H1 (cell line): ENCODE measurements around the gene HOXB8. TPM values are rescaled to one million over a fixed set of nuclear protein-coding genes. Genes with fewer than 3 reads are reported as not detected.

Source experiments
- CTCF ChIA-PET: fragments of 300-600 bp; sonication (Branson Sonifier 250); formaldehyde crosslinking; loops from one replicate; lab custom pipeline; 2021; ENCODE audit not compliant: partially characterized antibody; lab: Charles Lee
- POLR2A ChIA-PET: fragments of 300-600 bp; sonication (Branson Sonifier 250); formaldehyde crosslinking; loops from one replicate; lab custom pipeline; 2021; ENCODE audit warnings: inconsistent platforms; ENCODE audit not compliant: partially characterized antibody; lab: Charles Lee
- DNase-seq, 2 experiments: peaks; one replicate each; pipeline versions ENCODE4 v3.0.0 to v3.0.0-alpha.2; 2010 to 2022; ENCODE audit warnings: low spot score in 2 of 2, low read depth in 1 of 2, mixed read lengths in 1 of 2
- FAIRE-seq: peaks from 2 replicates; lab custom pipeline; 2011; peaks lifted over from hg19 to GRCh38; lab: Jason Lieb, UNC
- H2AFZ ChIP-seq: 2 replicates; pipeline ENCODE4 v1.8.1; 2012; ENCODE audit warnings: low read length, inconsistent platforms
- H2AK5ac ChIP-seq: 2 replicates; pipeline ENCODE4 v1.6.1; 2013; ENCODE audit warnings: low read depth, low read length
- H2BK120ac ChIP-seq: replicated peaks from 2 replicates; pipeline ENCODE3; 2013; ENCODE audit warnings: low read depth, low read length, inconsistent platforms
- H2BK12ac ChIP-seq: 2 replicates; pipeline ENCODE4 v1.6.1; 2013; ENCODE audit warnings: low read depth, low read length
- H2BK15ac ChIP-seq: 2 replicates; pipeline ENCODE4 v1.6.1; 2013; ENCODE audit warnings: low read length
- H2BK20ac ChIP-seq: 2 replicates; pipeline ENCODE4 v1.6.1; 2013; ENCODE audit warnings: low read length
- H2BK5ac ChIP-seq: 2 replicates; pipeline ENCODE4 v1.6.1; 2013; ENCODE audit warnings: low read depth, low read length
- H3K14ac ChIP-seq: 2 replicates; pipeline ENCODE4 v1.6.1; 2013; ENCODE audit warnings: inconsistent platforms; ENCODE audit not compliant: insufficient read length
- H3K18ac ChIP-seq: 2 replicates; pipeline ENCODE4 v1.6.1; 2013; ENCODE audit warnings: low read length; ENCODE audit errors: extremely low read depth
- H3K23ac ChIP-seq: 2 replicates; pipeline ENCODE4 v1.6.1; 2013; ENCODE audit warnings: inconsistent platforms; ENCODE audit not compliant: insufficient read length
- H3K23me2 ChIP-seq: 2 replicates; pipeline ENCODE4 v1.6.1; 2013; ENCODE audit warnings: low read depth, low read length
- H3K27ac ChIP-seq: 2 replicates; pipeline ENCODE4 v1.6.1; 2011; ENCODE audit warnings: low read depth, low read length, inconsistent platforms
- H3K27me3 ChIP-seq, 4 experiments: replicated peaks in 1 of 4; 1 replicate in 1 of 4; 2 replicates in 3 of 4; pipeline versions ENCODE4 v1.6.1 to v1.8.1; 2011 to 2013; ENCODE audit warnings: low read length in 3 of 4, mild to moderate bottlenecking in 3 of 4, inconsistent platforms in 2 of 4, mixed read lengths in 2 of 4, moderate library complexity in 1 of 4; ENCODE audit not compliant: control insufficient read depth in 3 of 4, insufficient read depth in 3 of 4; ENCODE audit errors: extremely low read depth in 1 of 4
- H3K36me3 ChIP-seq, 4 experiments: 2 replicates each; pipeline versions ENCODE4 v1.6.1 to v1.8.1; 2011 to 2013; ENCODE audit warnings: mild to moderate bottlenecking in 4 of 4, low read length in 3 of 4, moderate library complexity in 2 of 4, control low read depth in 1 of 4, inconsistent platforms in 1 of 4; ENCODE audit not compliant: insufficient read depth in 4 of 4, control insufficient read depth in 2 of 4
- H3K4ac ChIP-seq: replicated peaks from 2 replicates; pipeline ENCODE3; 2013; ENCODE audit warnings: low read length, low read depth, mixed read lengths, inconsistent platforms; ENCODE audit not compliant: insufficient read length
- H3K4me1 ChIP-seq, 4 experiments: replicated peaks in 1 of 4; 1 replicate in 1 of 4; 2 replicates in 3 of 4; pipeline versions ENCODE4 v1.6.1 to v1.8.1; 2011 to 2013; ENCODE audit warnings: low read length in 3 of 4, inconsistent platforms in 2 of 4, mixed read lengths in 1 of 4; ENCODE audit not compliant: insufficient read depth in 4 of 4, control insufficient read depth in 3 of 4
- H3K4me2 ChIP-seq, 2 experiments: 2 replicates each; pipeline versions ENCODE4 v1.6.1 to v1.8.1; 2011 to 2013; ENCODE audit warnings: low read depth in 2 of 2, low read length in 2 of 2, control low read depth in 1 of 2, inconsistent platforms in 1 of 2, mild to moderate bottlenecking in 1 of 2; ENCODE audit not compliant: insufficient read depth in 1 of 2
- H3K4me3 ChIP-seq, 4 experiments: fragments of 200-600, 300-600 bp in 1 of 4; sonication (generic), shearing (Covaris generic), sonication (Bioruptor Twin) in 1 of 4; 2 replicates each; pipeline versions ENCODE4 v1.5.1 to v1.8.1; 2011 to 2016; ENCODE audit warnings: low read length in 4 of 4, low read depth in 3 of 4, control low read depth in 2 of 4, inconsistent platforms in 2 of 4, mild to moderate bottlenecking in 2 of 4, mixed read lengths in 1 of 4, moderate library complexity in 1 of 4; ENCODE audit not compliant: insufficient read depth in 2 of 4; ENCODE audit errors: extremely low read depth in 1 of 4
- H3K56ac ChIP-seq: replicated peaks from 2 replicates; pipeline ENCODE3; 2013; ENCODE audit warnings: low read depth, mild to moderate bottlenecking, mixed read lengths, low read length, inconsistent platforms; ENCODE audit not compliant: insufficient read length
- H3K79me1 ChIP-seq: 2 replicates; pipeline ENCODE4 v1.6.1; 2013; ENCODE audit warnings: low read depth, low read length, control low read depth
- H3K79me2 ChIP-seq, 2 experiments: 2 replicates each; pipeline versions ENCODE4 v1.6.1 to v1.8.1; 2012 to 2013; ENCODE audit warnings: low read length in 2 of 2, mild to moderate bottlenecking in 2 of 2, inconsistent platforms in 1 of 2; ENCODE audit not compliant: insufficient read depth in 2 of 2, control insufficient read depth in 1 of 2
- H3K9ac ChIP-seq, 4 experiments: replicated peaks in 1 of 4; 1 replicate in 1 of 4; 2 replicates in 3 of 4; pipeline versions ENCODE4 v1.6.1 to v1.8.1; 2011 to 2013; ENCODE audit warnings: low read depth in 3 of 4, low read length in 3 of 4, control low read depth in 2 of 4, mild to moderate bottlenecking in 2 of 4, moderate library complexity in 2 of 4, inconsistent platforms in 1 of 4; ENCODE audit errors: extremely low read depth in 1 of 4
- H3K9me3 ChIP-seq, 2 experiments: 2 replicates each; pipeline versions ENCODE4 v1.6.1 to v1.8.1; 2012 to 2013; ENCODE audit warnings: mild to moderate bottlenecking in 2 of 2, moderate library complexity in 2 of 2, control low read depth in 1 of 2, inconsistent platforms in 1 of 2, low read depth in 1 of 2, low read length in 1 of 2, mixed read lengths in 1 of 2; ENCODE audit not compliant: insufficient read depth in 2 of 2
- H4K20me1 ChIP-seq, 2 experiments: replicated peaks in 1 of 2; 2 replicates each; pipeline versions ENCODE3 to v1.8.1; 2011 to 2013; ENCODE audit warnings: inconsistent platforms in 2 of 2, low read length in 2 of 2, mild to moderate bottlenecking in 1 of 2; ENCODE audit not compliant: insufficient read depth in 2 of 2, control insufficient read depth in 1 of 2
- H4K5ac ChIP-seq: 2 replicates; pipeline ENCODE4 v1.6.1; 2013; ENCODE audit warnings: low read length, low read depth, mixed read lengths, inconsistent platforms; ENCODE audit not compliant: insufficient read length
- H4K8ac ChIP-seq: 2 replicates; pipeline ENCODE4 v1.8.0; 2013; ENCODE audit warnings: mild to moderate bottlenecking, moderate library complexity, low read length, inconsistent platforms; ENCODE audit not compliant: insufficient read depth; ENCODE audit errors: extremely low read depth
- H4K91ac ChIP-seq: replicated peaks from 2 replicates; pipeline ENCODE3; 2013; ENCODE audit warnings: low read length, mixed read lengths, inconsistent platforms; ENCODE audit not compliant: insufficient read length
- CTBP2 ChIP-seq: IDR thresholded peaks from 2 replicates; pipeline ENCODE4 v1.7.0; 2011; ENCODE audit warnings: borderline replicate concordance, mild to moderate bottlenecking, moderate library complexity, mixed read lengths, low read length; ENCODE audit not compliant: insufficient read depth, insufficient read length
- EZH2 ChIP-seq: fragments of 200-600 bp; sonication (generic); IDR thresholded peaks from 2 replicates; pipeline ENCODE4 v1.7.1; 2012; ENCODE audit warnings: low read depth, mild to moderate bottlenecking, moderate library complexity, low read length, inconsistent platforms; ENCODE audit not compliant: severe bottlenecking
- JUND ChIP-seq: IDR thresholded peaks from 2 replicates; pipeline ENCODE4 v1.6.1; 2011; ENCODE audit warnings: mild to moderate bottlenecking, improper control_type of control experiment, low read length
- RNF2 ChIP-seq: fragments of 200-900, 300-1000 bp; sonication (generic); IDR thresholded peaks from 2 replicates; pipeline ENCODE4 v1.7.1; 2016; ENCODE audit warnings: borderline replicate concordance, low read depth, mild to moderate bottlenecking, antibody characterized with exemption, low read length; ENCODE audit not compliant: poor library complexity, severe bottlenecking; ENCODE audit errors: missing control alignments
- SP1 ChIP-seq: IDR thresholded peaks from 2 replicates; pipeline ENCODE4 v1.6.1; 2011; ENCODE audit warnings: low read depth, low read length
- SUZ12 ChIP-seq: fragments of 200-600 bp; sonication (generic); IDR thresholded peaks from 2 replicates; pipeline ENCODE4 v1.6.1; 2012; ENCODE audit warnings: mild to moderate bottlenecking, inconsistent platforms, low read length, moderate library complexity, mixed read lengths
- TEAD4 ChIP-seq: IDR thresholded peaks from 2 replicates; pipeline ENCODE4 v1.6.1; 2012; ENCODE audit warnings: low read depth, low read length, inconsistent platforms, mixed read lengths
- WGBS, 2 experiments: shearing (Covaris generic) in 1 of 2; methylation state at CpG; one replicate each; pipeline versions ENCODE4 v1.1.6 to v1.1.7; 2013 to 2015; ENCODE audit warnings: low lambda C conversion rate in 2 of 2, mixed read lengths in 2 of 2, inconsistent platforms in 1 of 2, low coverage in 1 of 2, missing lambda C conversion rate in 1 of 2; ENCODE audit not compliant: insufficient replicate concordance in 2 of 2, insufficient coverage in 1 of 2, insufficient read length in 1 of 2; ENCODE audit errors: extremely low coverage in 1 of 2, missing lambda C conversion rate in 1 of 2; 5-methylcytosine and 5-hydroxymethylcytosine counted together
- polyA plus RNA-seq, 7 experiments: library from polyadenylated mRNA; depleted of rRNA in 3 of 7; stranded (reverse) in 5 of 7; unstranded in 2 of 7; fragments of >200 nt in 5 of 7; fragments of 200-250 nt in 2 of 7; gene quantifications; 1 replicate in 5 of 7; 2 replicates in 1 of 7; 4 replicates in 1 of 7; pipeline versions ENCODE4 v1.2.1 to v1.2.3, GENCODE V29; 2011 to 2013; ENCODE audit warnings: missing spikeins in 2 of 7, mixed read lengths in 2 of 7
- total RNA-seq: library from RNA; stranded (reverse); fragmentation: NEBNext Ultra II Directional; extraction: Animal tissue kit (Norgen Biotek cat#: 25700); gene quantifications from 2 replicates; pipeline ENCODE4 v1.2.1, GENCODE V29; 2021

Gene HOXB8
- total and polyA plus RNA-seq, 2 of the 8 experiments (the other 6 are each of a cell fraction or from before 2014, with no cell fraction given): not detected

- DNase-seq (no peak), FAIRE-seq (no peak)
- H2BK15ac ChIP-seq: peak overlapping the region; percentile 29; the same call in 1 of the 2 replicates
- 9% methylated on average over 39 of the region's 43 CpGs; no CpG with 5 or more reads in 1 of the 2 experiments for WGBS, 2 experiments
- H4K8ac ChIP-seq: no peak overlapping the region; the same call in 1 of the 2 replicates
- no peak overlapping the region for H4K91ac ChIP-seq
- H3K9ac ChIP-seq: no peak overlapping the region
- no peaks in the 10 kb centered on the region for H3K23me2 ChIP-seq
- no peak overlapping the region for H3K23ac ChIP-seq
- H3K18ac ChIP-seq: no peak overlapping the region; the same call in 1 of the 2 replicates
- POLR2A ChIA-PET: no interaction called here
- CTCF ChIA-PET: interaction anchor here (1.1 to 1.5 kb wide), 3 partner anchors 9 to 16 kb away, joined by 3 to 5 read pairs (median 4); no protein-coding TSS in a partner anchor
- H3K9me3 ChIP-seq: no peaks in the 10 kb centered on the region
- H2BK12ac ChIP-seq: no peak overlapping the region
- H3K4me3 ChIP-seq: peak overlapping the region in 1 of 4 experiments; percentile 28; a peak in 1 of 8 replicates
- H2BK20ac ChIP-seq: no peak overlapping the region
- no peak overlapping the region for H2AK5ac ChIP-seq
- H3K4ac ChIP-seq: no peak overlapping the region
- H3K4me1 ChIP-seq: peaks cover 0 to 13% (median 4%) of the 10 kb centered on the region in 4 experiments; a peak in 5 of 7 replicates
- no peak overlapping the region for H4K5ac ChIP-seq
- H3K27me3 ChIP-seq: peaks cover 99 to 100% (median 100%) of the 10 kb centered on the region in 4 experiments
- peaks cover 0 to 12% (median 0%) of the 10 kb centered on the region in 4 experiments; a peak in 1 of 8 replicates for H3K36me3 ChIP-seq
- peaks cover 19 to 37% of the 10 kb centered on the region in 2 experiments for H4K20me1 ChIP-seq
- H2BK120ac ChIP-seq: no peak overlapping the region
- no peak overlapping the region for H3K56ac ChIP-seq
- H2BK5ac ChIP-seq: no peak overlapping the region
- no peak overlapping the region for H2AFZ ChIP-seq
- no peaks in the 10 kb centered on the region for H3K79me2 ChIP-seq
- no peak overlapping the region for H3K27ac ChIP-seq
- H3K79me1 ChIP-seq: no peaks in the 10 kb centered on the region
- peak overlapping the region; percentile 40 to 48 for H3K4me2 ChIP-seq
- no peak for TF ChIP-seq SP1
- peak; percentile 89 for TF ChIP-seq CTBP2
- peak; percentile 96 for TF ChIP-seq SUZ12
- TF ChIP-seq EZH2: peak; percentile 89
- peak; percentile 97 for TF ChIP-seq RNF2
- TF ChIP-seq TEAD4: no peak
- TF ChIP-seq JUND: no peak
- H3K14ac ChIP-seq: no peak overlapping the region
Observed at GRCh38 chr17:48578616-48579470, 36.2 kb downstream of the HOXB8 start.
